Spleen (tissue), 11 donors: ENCODE measurements around the gene VWA5B2. TPM values are rescaled to one million over a fixed set of nuclear protein-coding genes. Genes with fewer than 3 reads are reported as not detected.

Source experiments
- DNase-seq: peaks from one replicate; pipeline ENCODE4 v3.0.0-alpha.2; 2020
- H3K27ac ChIP-seq, 8 donors: fragments of 200-600 bp; sonication (generic) in 7 of 8; 1 replicate in 4 of 8; 2 replicates in 4 of 8; pipeline versions ENCODE4 v1.5.0 to v1.8.0; 2016 to 2021; ENCODE audit warnings: inconsistent platforms in 4 of 8, mild to moderate bottlenecking in 4 of 8, moderate library complexity in 1 of 8
- H3K27me3 ChIP-seq, 7 donors: fragments of 200-600 bp; sonication (generic) in 6 of 7; replicated peaks in 1 of 7; 1 replicate in 4 of 7; 2 replicates in 3 of 7; pipeline versions ENCODE4 v1.5.0 to v1.8.0; 2016 to 2021; ENCODE audit warnings: inconsistent platforms in 3 of 7, mild to moderate bottlenecking in 1 of 7
- H3K36me3 ChIP-seq, 6 donors: fragments of 200-600 bp; sonication (generic) in 5 of 6; 1 replicate in 4 of 6; 2 replicates in 2 of 6; pipeline versions ENCODE4 v1.5.0 to v1.8.0; 2016 to 2021; ENCODE audit warnings: inconsistent platforms in 2 of 6
- H3K4me1 ChIP-seq, 6 donors: fragments of 200-600 bp; sonication (generic) in 5 of 6; 1 replicate in 3 of 6; 2 replicates in 3 of 6; pipeline versions ENCODE4 v1.5.0 to v1.8.0; 2016 to 2021; ENCODE audit warnings: inconsistent platforms in 3 of 6
- H3K4me3 ChIP-seq, 8 donors: fragments of 200-600 bp; sonication (generic) in 7 of 8; 1 replicate in 4 of 8; 2 replicates in 4 of 8; pipeline versions ENCODE4 v1.5.0 to v1.8.0; 2016 to 2021; ENCODE audit warnings: inconsistent platforms in 4 of 8, mild to moderate bottlenecking in 4 of 8, moderate library complexity in 2 of 8
- H3K9me3 ChIP-seq, 8 donors: fragments of 200-600 bp; sonication (generic) in 7 of 8; 1 replicate in 4 of 8; 2 replicates in 4 of 8; pipeline versions ENCODE4 v1.5.0 to v1.8.0; 2016 to 2021; ENCODE audit warnings: inconsistent platforms in 4 of 8
- CTCF ChIP-seq, 11 experiments: fragments of 200-600 bp in 7 of 11; fragments of 450-650 bp in 4 of 11; sonication (generic) in 4 of 11; IDR thresholded peaks in 8 of 11; conservative IDR thresholded peaks in 3 of 11; 1 replicate in 7 of 11; 2 replicates in 4 of 11; pipeline versions ENCODE4 v1.4.0 to v1.8.0; 2016 to 2021; ENCODE audit warnings: antibody characterized with exemption in 11 of 11, inconsistent platforms in 4 of 11, mild to moderate bottlenecking in 1 of 11
- POLR2A ChIP-seq, 3 donors: fragments of 450-650 bp; IDR thresholded peaks; one replicate each; pipeline ENCODE4 v1.5.1; 2017; ENCODE audit warnings: antibody characterized with exemption in 3 of 3, mild to moderate bottlenecking in 1 of 3
- POLR2AphosphoS5 ChIP-seq, 3 donors: sonication (generic); formaldehyde crosslinking; IDR thresholded peaks; one replicate each; pipeline ENCODE4 v1.5.1; 2017; ENCODE audit warnings: antibody characterized with exemption in 3 of 3
- WGBS, 5 donors: extraction: QIAGEN DNeasy Blood & Tissue Kit in 3 of 5; methylation state at CpG; one replicate each; pipeline versions ENCODE4 v1.1.5 to v1.1.7; 2013 to 2018; 5-methylcytosine and 5-hydroxymethylcytosine counted together
- intact Hi-C: fragments of 100-400 bp; cut with DNase I; formaldehyde crosslinking; loops from one replicate; pipeline ENCODE4 v1.15.0; 2023; ENCODE audit warnings: low total_unique reads
- polyA plus RNA-seq, 3 donors: library from polyadenylated mRNA; stranded (reverse); fragments of 200-250 nt; gene quantifications; one replicate each; pipeline ENCODE4 v1.2.1, GENCODE V29; 2013
- total RNA-seq, 7 donors: library from RNA; depleted of rRNA in 3 of 7; stranded (reverse); fragments of >200 nt in 3 of 7; fragmentation: NEBNext Ultra II Directional in 4 of 7; extraction: Animal tissue kit (Norgen Biotek cat#: 25700) in 4 of 7; gene quantifications; one replicate each; pipeline versions ENCODE4 v1.1.0 to v1.2.1, GENCODE V29; 2016 to 2021
- donor health status: healthy with polysubstance abuse.
- donor health status: DM: no; HTN: no; CAD: no; lungs with moderate emphysema.
- donor health status: DM: no; HTN: no; CAD: no.
- donor health status: Bipolar disorder and iron deficiency.
- donor health status: healthy.
- donor health status: DM: no; HTN: no; CAD: no.
- donor health status: DM: yes; HTN: yes; CAD: no.

VWA5B2 gene
- total and polyA plus RNA-seq, 10 donors = 0.02 to 0.68 (median 0.08) TPM; not detected in 5

- intact Hi-C loops = loop anchor here (10.0 kb wide), 1 partner anchor 131 kb away; the partner anchor contains the start of gene EIF4G1
- 89 to 96% (median 91%) methylated on average over 5 of the region's 5 CpGs for WGBS, 5 donors
- no peak overlapping the region for H3K4me3 ChIP-seq
- no peaks in the 10 kb centered on the region for H3K9me3 ChIP-seq
- TF ChIP-seq POLR2AphosphoS5 (IDR thresholded peaks at IDR 0.05) = peak in 1 of 3 donors; percentile 32
- no peak for TF ChIP-seq CTCF (IDR thresholded peaks at IDR 0.05 in 8 of 11, conservative IDR thresholded peaks at IDR 0.05 in 3 of 11)
- no peak for TF ChIP-seq POLR2A (IDR thresholded peaks at IDR 0.05)
- DNase-seq = no peak
- no peak overlapping the region for H3K27ac ChIP-seq
- H3K36me3 ChIP-seq = peaks cover 2 to 78% (median 68%) of the 10 kb centered on the region in 6 donors
- peaks cover 13 to 47% (median 34%) of the 10 kb centered on the region in 6 donors for H3K4me1 ChIP-seq
- H3K27me3 ChIP-seq = no peaks in the 10 kb centered on the region
Observed at GRCh38 chr3:184183679-184184078, 45.7 kb upstream of the VWA5B2 start.

- Histone ChIP-seq H3K27me3 (no peaks in the 10 kb centered on the region), H3K9me3 (no peaks in the 10 kb centered on the region), H3K27ac (peak overlapping the region in 5 of 8 donors; percentile 65 to 91 (median 87)), H3K4me3 (peak overlapping the region in 1 of 8 donors; percentile 86), H3K4me1 (peaks cover 13 to 46% (median 35%) of the 10 kb centered on the region in 6 donors), H3K36me3 (peaks cover 2 to 78% (median 68%) of the 10 kb centered on the region in 6 donors)
- no peak for TF ChIP-seq POLR2AphosphoS5 (IDR thresholded peaks at IDR 0.05)
- TF ChIP-seq POLR2A (IDR thresholded peaks at IDR 0.05) = no peak
- TF ChIP-seq CTCF (IDR thresholded peaks at IDR 0.05 in 8 of 11, conservative IDR thresholded peaks at IDR 0.05 in 3 of 11) = no peak
- no peak for DNase-seq
- intact Hi-C loops = loop anchor here (10.0 kb wide), 1 partner anchor 130 kb away; the partner anchor contains the start of gene EIF4G1
- 94 to 97% (median 96%) methylated on average over 18 of the region's 18 CpGs for WGBS, 5 donors
Observed at GRCh38 chr3:184184546-184185230, 44.7 kb upstream of the VWA5B2 start.

- Histone ChIP-seq H3K9me3 (no peaks in the 10 kb centered on the region), H3K4me3 (peak overlapping the region; percentile 82 to 96 (median 86)), H3K27me3 (no peaks in the 10 kb centered on the region), H3K27ac (peak overlapping the region; percentile 65 to 91 (median 84)), H3K4me1 (peaks cover 13 to 50% (median 34%) of the 10 kb centered on the region in 6 donors), H3K36me3 (peaks cover 2 to 78% (median 68%) of the 10 kb centered on the region in 6 donors)
- 3 to 6% (median 5%) methylated on average over 41 to 55 of the region's 55 CpGs for WGBS, 5 donors
- TF ChIP-seq POLR2A (IDR thresholded peaks at IDR 0.05) = peak in 1 of 3 donors; percentile 84
- peak in 1 of 3 donors; percentile 97 for TF ChIP-seq POLR2AphosphoS5 (IDR thresholded peaks at IDR 0.05)
- TF ChIP-seq CTCF (IDR thresholded peaks at IDR 0.05 in 8 of 11, conservative IDR thresholded peaks at IDR 0.05 in 3 of 11) = no peak
- intact Hi-C loops = loop anchor here (10.0 kb wide), 1 partner anchor 129 kb away; the partner anchor contains the start of gene EIF4G1
- DNase-seq = peak; percentile 100
Observed at GRCh38 chr3:184185461-184186183, 43.8 kb upstream of the VWA5B2 start.
